HG03064 (cell line): ENCODE measurements around the gene SERINC1.

ENCODE experiments used
- ATAC-seq: cut with Tn5 transposase; IDR thresholded peaks from one replicate; pipeline ENCODE4 v1.9.1; 2021; ENCODE audit warnings: low read depth; ENCODE audit not compliant: unreplicated experiment

SERINC1 gene

GRCh38 chr6:122399055-122399347 is 72.6 kb downstream of the SERINC1 start:
- no peak for ATAC-seq

GRCh38 chr6:122394016-122394415 is 77.6 kb downstream of the SERINC1 start:
- ATAC-seq: no peak

- no peak for ATAC-seq
Observed at GRCh38 chr6:122393351-122393896, 78.2 kb downstream of the SERINC1 start.
